Transverse colon (tissue), 3 donors: Measurements from ENCODE around the gene CDCP2.

Experiments
- POLR2A ChIP-seq: fragments of 450-650 bp; IDR thresholded peaks from one replicate; pipeline ENCODE4 v1.6.1; 2016; ENCODE audit warnings: antibody characterized with exemption, mild to moderate bottlenecking, moderate library complexity
- TF ChIP-seq, protein P1 (sequence below), 5 experiments: fragments of 200-600 bp in 3 of 5; fragments of 450-650 bp in 2 of 5; sonication (generic) in 3 of 5; IDR thresholded peaks; 1 replicate in 2 of 5; 2 replicates in 3 of 5; pipeline ENCODE4 v1.5.1; 2016 to 2017; ENCODE audit warnings: antibody characterized with exemption in 5 of 5, inconsistent platforms in 3 of 5, mild to moderate bottlenecking in 2 of 5, moderate library complexity in 1 of 5

DNA sequence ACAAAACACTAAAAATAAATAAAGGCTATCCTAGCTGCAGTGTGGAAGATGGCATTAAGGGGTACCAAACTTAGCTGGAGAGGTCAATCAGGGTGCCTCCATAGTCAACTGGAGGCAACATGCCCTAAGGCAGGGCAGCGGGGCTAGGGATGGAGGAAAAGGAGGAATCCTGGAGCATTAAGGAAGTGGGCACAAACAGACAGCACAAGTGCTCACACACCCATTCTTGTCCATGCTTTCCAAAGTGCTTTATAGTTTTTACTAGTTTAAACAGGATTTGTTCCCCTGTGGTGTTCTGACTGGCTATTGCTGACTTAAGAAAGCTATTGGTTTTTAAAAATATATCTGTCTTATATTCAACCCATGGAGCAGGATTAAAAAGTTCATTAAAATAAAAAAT lies 66.0 kb downstream of the CDCP2 start:
- TF ChIP-seq POLR2A, result no peak
- TF ChIP-seq, protein P1, sequence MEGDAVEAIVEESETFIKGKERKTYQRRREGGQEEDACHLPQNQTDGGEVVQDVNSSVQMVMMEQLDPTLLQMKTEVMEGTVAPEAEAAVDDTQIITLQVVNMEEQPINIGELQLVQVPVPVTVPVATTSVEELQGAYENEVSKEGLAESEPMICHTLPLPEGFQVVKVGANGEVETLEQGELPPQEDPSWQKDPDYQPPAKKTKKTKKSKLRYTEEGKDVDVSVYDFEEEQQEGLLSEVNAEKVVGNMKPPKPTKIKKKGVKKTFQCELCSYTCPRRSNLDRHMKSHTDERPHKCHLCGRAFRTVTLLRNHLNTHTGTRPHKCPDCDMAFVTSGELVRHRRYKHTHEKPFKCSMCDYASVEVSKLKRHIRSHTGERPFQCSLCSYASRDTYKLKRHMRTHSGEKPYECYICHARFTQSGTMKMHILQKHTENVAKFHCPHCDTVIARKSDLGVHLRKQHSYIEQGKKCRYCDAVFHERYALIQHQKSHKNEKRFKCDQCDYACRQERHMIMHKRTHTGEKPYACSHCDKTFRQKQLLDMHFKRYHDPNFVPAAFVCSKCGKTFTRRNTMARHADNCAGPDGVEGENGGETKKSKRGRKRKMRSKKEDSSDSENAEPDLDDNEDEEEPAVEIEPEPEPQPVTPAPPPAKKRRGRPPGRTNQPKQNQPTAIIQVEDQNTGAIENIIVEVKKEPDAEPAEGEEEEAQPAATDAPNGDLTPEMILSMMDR (IDR thresholded peaks at IDR 0.05), result no peak
